HG02885 (cell line): Measurements from ENCODE around the gene HIPK2.
A peak's percentile ranks its signal among the peaks of the same experiment; 100 is the strongest.

Experiments used
- ATAC-seq: cut with Tn5 transposase; IDR thresholded peaks from one replicate; pipeline ENCODE4 v1.9.1; 2021; ENCODE audit warnings: mild to moderate bottlenecking; ENCODE audit not compliant: unreplicated experiment, poor library complexity

The HIPK2 gene

DNA sequence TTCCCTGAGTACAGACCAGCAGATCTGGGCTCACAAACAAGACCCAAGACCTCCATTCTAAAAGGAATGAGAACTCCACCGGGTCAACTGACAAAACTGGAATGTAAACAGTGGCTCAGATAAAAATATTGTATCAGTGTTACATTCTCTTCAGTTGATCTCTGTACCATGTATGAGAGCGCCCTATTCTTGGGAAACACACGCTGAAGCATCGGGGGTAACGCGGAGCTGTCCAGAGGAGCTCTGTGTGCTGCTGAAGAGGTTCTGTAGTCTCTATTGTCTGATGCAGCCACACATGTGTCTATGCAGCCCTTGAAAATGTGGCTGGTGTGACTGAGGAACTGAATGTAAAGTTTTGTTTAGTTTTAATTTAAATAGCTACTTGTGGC is 39.7 kb downstream of the HIPK2 start:
- no peak for ATAC-seq

DNA sequence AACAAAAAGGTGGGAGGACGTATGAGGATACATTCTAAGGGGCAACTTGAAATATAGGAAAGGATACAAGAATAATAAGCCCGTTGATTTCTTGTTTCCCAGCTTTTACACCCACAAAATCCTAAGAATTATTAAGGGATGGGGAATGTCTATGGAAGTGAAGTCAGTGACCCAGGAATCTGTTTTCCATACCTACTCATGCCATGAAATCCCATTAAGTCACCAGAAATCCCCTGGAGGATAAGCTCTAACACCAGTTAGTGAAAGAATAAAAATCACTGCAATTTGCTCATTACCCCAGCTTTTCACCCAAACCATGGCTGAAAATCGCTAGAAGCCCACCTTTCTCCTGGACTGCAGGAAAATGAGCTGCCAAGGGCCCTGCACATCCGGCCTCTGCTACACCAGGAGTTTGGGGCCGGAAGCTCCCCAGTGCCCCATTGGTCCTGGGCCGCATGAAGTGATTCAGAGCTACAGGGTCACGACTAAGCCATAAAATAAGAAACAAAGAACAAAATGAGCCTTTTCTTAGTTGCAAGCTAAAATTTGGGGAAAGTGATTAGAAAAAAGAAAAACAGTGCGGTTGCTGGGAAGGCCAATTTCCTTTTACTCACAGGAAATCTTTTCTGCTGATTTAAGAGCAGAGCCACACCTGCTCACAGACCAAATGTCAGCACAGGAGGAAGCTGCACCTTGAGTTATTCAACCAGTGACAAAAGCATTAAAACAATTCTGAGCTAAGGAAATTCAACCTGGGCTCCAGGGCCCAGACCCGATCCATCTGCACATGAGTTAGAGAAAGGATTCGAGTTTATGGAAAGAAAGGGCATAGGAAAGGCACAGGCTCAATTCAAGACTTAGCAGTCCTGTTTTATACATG is 40.3 kb downstream of the HIPK2 start:
- ATAC-seq: no peak

DNA sequence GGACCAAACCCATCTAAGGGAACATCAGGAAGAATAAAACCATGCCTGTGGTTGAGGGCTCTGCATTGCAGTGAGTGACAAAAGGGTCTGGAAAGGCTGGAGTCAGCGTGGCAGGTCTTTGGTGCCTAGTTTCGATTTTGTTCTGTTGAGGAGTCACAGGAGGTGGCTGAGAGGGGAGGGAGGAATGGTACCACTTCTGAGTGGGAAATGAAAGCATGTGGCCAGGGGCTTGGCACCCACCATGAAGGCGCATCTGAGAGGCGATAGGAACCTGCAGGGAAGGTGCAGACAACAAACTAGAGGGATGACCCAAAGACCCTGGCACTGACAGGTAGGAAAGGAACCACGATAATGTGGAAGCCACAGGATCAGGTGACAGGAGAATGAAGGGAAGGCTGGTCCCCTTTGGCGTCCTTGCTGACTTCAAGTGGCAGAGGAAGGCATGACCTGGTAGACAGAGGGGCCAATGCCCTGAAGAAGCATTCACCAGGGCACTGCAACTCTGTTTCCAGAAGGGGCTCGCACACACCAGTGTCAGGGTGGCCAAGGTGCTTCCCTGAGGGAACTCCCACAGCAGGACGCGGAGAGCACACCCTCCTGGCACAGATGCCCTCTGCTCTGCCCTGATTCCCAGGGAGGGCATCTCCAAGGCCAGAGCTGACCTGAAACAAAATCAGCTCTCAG is 41.7 kb downstream of the HIPK2 start:
- no peak for ATAC-seq

DNA sequence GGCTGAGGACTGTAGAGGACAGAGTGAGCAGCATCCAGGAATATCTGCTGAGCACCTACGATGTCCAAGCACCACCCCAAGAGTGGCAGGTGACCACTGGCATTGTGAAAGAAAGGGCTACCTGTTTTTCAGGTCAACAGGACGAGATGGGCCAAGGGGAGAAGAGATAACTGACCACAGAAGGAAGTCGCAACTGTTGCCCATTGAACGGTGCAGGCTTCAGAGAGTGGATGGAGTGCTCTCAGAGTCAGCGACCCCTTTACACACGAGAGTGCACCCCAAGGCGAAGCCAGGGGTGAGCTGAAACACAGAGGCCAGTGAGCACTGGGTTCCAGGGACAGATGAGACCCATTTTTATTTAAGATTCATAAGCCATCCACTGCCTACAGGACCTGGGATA is 42.3 kb downstream of the HIPK2 start:
- no peak for ATAC-seq

DNA sequence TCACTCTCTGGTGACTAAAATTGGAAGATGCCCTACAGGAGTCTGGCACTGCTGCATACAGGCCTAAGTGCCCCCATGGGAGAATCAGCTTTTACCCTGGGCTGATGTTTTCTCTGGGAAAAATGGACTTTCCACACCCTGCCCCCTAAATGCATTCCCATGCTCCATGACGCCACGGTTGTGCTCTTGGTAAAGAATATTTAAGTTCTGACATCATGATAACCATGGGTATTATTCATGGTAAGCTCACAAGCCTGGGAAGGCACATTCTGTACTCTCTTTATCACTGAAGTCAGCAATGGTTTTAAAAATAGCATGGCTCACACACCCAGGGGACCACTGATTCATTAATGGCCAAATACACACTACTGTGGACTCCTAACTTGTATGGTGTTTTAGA is 43.4 kb downstream of the HIPK2 start:
- no peak for ATAC-seq

DNA sequence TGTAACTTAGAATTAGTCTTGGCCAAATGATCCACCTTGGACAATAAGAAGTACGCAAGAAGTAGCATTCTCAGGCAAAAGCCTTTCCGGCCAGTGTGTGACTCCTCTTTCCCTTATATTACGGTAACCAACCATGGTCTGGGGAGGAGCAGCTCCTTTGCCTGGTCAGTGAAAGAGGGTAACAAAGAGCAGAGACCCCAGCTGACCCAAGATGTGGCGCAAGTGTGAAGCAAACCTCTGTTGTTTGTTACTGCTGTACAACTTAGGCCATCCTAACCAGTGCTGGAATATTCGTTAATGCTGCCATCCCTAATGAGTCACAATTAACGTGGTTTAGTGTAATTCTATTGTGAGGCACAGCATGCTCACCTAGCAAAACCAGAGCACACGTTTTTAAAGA is 44.0 kb downstream of the HIPK2 start:
- ATAC-seq: no peak

DNA sequence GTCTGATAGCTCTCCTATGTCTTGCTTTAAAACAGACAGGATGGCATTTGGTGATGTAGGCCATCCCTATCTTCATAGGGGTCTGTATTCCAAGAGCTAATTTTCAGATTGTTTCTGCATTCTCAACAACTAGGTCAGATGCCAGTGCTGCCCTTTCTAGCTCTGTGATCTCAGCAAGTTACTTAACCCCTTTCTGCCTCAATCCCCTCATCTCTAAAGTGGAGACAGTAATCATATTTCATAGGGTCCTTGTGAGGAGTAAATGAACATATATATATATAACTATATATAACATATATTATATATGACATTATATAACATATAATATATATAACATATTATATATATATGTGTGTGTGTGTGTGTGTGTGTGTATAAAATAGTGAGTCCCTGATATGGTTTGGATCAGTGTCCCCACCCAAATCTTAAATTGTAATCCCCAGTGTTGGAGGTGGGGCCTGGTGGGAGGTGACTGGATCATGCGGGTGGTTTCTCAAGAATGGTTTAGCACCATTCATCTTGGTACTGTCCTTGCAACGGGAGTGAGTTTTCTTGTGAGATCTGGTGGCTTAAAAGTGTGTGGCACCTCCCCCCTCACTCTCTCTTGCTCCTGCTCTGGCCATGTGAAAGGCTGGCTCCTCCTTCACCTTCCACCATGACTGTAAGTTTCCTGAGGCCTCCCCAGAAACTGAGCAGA is 45.2 kb downstream of the HIPK2 start:
- ATAC-seq: no peak

DNA sequence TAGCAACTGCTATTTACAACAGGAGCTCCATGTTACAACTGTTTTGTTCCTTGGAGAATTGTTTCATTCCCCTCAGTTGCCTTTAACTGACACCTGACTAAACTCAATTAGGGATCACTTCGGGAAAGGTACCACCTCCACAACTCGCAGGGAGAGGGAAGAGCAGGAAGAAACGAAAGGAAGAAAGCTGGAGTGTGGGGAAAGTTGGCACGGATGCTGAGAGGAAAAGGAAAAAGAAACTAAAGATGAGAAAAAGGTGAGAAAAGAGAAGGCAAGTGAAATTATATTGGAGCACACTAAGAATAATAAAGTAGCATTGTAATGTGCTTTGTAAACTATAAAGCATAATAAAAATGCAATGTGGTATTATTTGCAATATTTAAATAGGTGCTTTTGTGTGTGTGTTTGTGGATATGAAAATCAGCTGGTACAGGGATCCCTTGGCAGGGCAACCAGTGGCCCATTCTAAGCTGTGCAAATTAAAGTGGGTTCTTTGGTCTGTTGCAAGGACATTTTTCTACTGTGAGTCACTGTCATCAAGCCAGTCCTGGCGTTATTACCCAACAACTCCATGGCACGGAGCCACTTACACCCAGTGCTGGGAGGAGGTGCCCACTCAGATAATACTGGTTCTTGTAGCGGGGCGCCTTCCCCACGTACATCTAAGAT is 45.9 kb downstream of the HIPK2 start:
- ATAC-seq: no peak

DNA sequence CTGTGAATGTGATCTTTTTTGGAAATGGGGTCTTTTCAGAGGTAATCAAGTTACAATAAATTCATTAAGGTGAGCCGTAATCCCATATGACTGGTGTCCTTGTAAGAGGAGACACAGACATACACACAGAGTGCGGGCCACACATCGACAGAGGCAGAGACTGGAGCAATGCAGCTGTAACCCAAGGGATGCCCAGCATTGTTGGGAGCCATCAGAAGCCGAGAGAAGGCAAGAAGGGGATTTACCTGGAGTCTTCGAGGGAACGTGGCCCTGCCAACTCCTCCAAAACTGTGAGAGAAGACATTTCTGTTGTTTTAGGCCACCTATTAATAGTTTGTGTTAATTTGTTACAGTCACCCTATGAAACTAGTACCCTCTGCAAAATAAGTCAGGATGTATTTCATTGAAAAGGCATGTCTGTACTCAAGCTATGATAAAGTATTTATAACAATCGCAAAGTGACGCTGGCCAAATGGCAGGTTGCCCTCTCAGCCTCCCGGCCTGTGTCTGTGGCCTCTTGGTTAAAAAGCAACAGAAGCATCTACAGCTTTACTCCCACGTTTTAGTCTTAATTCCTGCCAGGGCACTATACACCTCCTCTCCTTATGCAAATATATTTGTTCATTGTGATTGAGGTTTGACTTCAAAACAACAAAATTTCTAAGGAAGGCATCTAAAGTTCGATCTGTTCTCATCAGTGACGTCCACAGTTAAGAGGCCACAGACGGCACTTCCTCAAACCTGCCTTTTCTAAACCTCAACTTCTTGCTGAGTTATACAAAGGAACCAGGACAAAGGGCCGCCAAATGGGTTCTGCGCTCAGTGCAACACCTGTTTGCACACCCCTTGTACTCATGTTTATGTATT is 46.8 kb downstream of the HIPK2 start:
- peak; percentile 92 for ATAC-seq

DNA sequence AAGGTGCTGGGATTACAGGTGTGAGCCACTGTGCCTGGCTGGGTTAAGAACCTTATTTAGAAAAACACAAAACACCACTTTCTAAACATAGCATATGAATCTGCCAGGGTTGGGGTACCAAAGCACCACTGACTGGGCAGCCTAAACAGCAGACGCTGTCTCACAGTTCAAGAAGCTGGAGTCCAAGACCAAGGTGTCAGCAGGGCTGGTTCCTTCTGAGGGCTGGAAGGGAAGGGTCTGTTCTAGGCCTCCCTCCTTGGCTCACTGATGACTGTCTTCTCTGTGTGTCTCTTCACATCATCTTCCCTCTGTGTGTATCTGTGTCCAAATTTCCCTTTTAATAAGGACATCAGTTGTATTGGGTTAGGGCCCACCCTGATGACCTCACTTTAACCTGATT is 49.6 kb downstream of the HIPK2 start:
- ATAC-seq: no peak

DNA sequence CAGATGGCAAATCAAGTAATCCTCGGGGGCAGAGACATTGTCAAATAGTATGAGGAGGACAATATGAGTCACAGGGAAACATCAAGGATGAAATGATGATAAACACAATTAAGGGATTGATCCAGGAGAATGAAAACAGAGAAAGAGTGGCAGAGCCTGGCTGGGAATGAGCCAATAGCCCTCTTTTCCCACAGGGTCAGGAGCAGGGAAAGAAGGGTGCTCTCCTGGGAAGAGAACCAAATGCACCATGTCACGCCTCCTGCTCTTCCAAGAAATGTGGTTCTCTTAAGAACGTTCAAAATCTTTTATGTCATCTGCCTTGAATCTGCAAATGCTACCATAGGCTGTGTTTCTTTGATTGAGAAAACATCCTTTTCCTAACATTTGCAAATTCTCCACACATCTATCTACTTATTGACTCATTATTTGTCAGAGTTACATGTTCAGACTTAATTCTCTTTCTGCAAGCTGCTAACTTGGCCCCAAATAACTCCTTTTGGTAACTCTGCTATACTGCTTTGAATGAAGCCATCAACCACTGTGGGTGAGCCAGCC is 50.6 kb downstream of the HIPK2 start:
- ATAC-seq: no peak

DNA sequence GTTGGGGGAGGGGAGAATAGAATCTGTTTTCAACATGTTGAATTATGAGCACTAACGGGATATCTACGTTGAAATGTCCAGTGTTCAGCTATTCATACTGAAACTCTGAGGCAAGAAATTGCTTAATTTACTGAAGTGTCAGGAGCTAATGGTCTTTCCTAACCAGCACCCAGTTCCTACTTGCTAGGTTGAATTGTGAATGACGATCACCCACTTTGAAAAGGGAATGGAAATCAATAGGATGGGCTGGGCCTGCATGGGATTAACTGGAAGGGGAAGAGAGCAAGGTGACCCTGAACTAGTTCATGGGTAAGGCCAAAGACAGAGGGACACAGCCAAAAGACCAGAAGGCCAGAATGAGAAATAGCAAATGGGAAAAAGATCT is 51.3 kb downstream of the HIPK2 start:
- ATAC-seq: no peak

DNA sequence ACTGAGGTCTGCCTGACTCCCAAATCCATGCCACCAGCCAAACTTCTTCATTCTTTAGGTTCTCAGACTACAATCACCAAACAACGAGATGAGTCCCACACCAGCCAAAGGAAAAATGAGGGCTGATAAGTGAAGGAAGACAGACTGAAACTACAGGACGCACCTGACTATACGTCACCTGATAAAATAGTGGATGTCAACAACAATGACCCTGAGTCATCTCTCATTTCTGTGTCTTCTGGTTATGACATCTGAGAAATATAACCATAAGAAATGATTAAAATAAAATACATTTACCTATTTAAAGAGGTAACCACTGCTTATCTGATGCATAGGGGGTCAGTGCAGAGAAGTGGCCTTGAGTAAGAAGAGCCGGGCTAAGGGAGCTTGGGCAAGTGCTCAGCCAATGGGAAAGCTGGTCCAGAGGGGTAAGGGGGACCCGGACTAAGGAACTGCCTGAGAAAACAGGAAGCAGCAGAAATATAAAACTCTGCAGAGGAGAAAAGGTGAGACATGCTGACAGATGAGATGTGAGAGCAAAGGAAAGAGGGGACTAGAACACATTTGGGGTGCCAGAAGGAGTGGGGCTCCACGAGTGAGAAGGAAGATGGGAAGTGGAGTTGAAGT is 51.8 kb downstream of the HIPK2 start:
- ATAC-seq: no peak

DNA sequence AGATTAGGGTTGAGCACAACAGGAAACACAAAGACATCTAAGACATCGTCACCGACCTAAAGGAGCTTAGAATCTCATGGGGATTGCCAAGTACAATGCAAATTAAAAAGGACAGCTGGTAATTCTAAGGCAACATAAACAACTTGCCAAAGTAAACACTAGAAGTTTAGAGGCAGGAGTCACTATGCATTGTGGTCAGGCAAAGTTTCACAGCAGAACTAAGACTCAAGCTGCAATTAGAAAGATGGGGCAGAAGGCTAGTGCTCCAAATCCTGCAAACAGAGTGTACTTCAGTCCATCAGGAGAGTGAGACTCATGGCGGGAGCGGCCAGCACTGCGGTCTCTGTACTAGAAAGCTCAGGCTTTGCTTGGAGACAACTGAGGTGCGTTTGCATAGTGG is 52.7 kb downstream of the HIPK2 start:
- ATAC-seq: peak; percentile 79

DNA sequence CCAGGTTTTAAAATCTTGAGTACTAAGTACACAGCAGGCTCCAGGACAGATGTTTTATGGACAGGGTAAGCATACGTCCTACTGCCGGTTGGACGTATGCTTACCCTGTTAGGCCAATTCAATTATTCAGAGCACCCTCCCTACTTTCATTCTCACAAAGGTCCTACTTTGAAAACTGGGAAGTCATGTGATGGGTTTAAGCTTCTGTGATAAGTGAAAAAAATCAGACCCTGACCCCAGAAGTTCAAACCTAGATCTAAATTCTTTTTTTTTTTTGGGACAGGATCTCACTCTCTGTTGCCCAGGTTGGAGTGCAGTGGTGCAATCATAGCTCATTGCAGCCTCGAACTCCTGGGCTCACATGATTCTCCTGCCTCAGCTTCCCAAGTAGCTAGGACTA is 55.2 kb downstream of the HIPK2 start:
- no peak for ATAC-seq

DNA sequence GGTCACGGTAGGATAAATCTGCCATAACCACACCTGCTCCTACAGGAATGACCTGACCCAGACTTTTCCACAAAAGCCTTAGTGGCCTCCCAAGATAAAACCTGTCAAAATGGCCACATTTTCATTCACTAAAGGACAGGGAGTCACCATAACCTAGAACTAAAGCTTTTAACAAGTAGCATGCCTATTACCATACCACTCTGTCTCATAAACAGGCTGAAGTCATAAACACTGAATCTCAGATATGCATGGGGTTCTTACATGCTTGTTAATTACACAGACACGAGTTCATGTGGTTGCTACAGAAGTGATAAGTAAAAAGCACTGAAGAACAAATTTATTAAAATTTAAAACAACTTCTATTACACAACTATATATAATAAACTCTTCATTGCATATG is 56.0 kb downstream of the HIPK2 start:
- ATAC-seq: no peak

DNA sequence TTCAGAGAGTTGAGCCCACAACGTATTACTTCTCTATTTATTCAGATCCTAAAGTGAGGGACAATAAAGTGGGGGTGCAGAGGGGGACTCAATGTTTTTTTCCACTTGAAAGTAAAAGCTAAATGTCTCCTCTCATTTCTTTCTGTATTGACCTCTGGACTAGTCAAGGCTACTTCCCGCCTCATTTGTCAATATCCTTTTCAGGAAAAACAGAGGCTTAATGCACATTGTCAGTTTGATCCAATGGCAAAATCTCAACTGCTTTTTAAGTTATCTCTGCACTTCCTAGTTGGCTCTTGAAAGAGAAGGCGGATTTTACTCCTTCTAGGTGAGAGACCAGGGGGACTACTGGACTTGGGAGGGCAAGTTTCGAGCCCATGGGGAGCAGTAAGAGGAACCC is 56.4 kb downstream of the HIPK2 start:
- ATAC-seq: no peak

DNA sequence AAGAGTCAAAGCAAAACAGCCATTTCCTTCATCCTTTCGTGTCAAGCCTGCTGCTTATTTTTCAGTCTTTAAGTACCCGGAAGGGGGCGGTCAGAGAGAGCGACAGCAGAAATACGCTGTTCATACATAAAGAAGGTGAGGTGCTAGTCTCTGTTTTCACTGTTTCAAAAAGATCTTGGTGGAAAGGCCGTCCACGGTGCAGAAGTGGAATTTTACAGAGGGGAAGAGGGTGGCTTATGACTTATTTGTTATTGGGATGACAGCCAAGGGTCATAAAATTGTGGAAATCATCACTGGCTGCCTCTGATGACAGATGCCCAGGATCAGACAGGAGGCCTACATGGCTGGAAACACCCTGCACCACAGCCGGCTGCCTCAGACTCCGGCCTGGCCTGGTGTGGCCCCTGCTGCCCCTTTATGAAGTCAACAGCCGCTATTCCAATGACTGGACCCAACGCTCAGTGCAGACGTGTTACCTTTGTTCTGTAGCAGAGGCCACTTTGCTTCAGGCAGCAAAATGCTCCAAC is 57.0 kb downstream of the HIPK2 start:
- peak; percentile 62 for ATAC-seq

DNA sequence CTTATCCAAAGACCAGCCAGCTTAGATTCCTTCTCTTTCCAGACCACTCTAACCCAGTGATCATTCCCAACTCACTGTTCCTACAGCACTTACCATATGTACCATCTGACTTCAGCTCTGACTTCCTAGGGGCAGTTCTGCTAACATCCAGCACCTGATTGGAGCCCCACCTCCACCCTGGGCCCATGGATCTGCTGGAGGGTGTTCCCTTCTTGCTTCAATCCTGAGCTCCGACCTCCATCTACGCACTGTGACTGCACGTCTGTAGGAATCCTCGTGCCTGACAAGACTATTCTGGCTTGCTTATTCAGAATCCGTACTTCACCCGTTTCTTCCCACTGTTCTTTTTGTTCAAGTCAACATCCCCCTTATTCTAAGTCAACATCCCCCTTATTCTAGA is 57.6 kb downstream of the HIPK2 start:
- no peak for ATAC-seq
